Mammary epithelial cell (primary cell): ENCODE measurements around the gene PEX19.

ENCODE experiments used
- EZH2 ChIP-seq: IDR thresholded peaks from 2 replicates; pipeline ENCODE4 v1.6.1; 2012; ENCODE audit warnings: low read length, inconsistent platforms, borderline replicate concordance
- TF ChIP-seq, protein P1 (sequence below), 2 donors: IDR thresholded peaks in 1 of 2; conservative IDR thresholded peaks in 1 of 2; 2 replicates each; pipeline ENCODE4 v1.5.1; 2011 to 2012; ENCODE audit warnings: inconsistent platforms in 2 of 2, low read length in 2 of 2, mild to moderate bottlenecking in 2 of 2, control low read depth in 1 of 2, low read depth in 1 of 2; ENCODE audit not compliant: insufficient read depth in 1 of 2; ENCODE audit errors: extremely low read depth in 1 of 2

DNA sequence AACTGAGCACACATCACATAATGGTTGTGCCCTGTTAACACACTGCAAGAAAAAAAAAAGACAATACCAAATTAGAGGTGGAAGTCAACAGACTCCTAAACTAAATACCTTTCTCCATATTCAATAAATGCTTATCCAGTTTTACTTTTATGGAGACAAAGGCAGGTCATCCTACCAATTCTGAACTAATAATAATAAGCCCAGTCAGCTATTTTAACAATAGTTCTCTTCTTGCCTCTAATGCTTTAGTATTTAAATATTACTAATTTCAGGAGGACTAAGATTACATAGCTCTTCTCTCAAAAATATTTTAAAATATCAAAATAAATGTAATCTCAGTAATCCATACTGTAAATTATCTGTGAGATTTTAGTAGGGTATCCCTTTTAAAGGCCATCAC, 47.6 kb upstream of the PEX19 start:
- no peak for TF ChIP-seq EZH2
- TF ChIP-seq, protein P1, sequence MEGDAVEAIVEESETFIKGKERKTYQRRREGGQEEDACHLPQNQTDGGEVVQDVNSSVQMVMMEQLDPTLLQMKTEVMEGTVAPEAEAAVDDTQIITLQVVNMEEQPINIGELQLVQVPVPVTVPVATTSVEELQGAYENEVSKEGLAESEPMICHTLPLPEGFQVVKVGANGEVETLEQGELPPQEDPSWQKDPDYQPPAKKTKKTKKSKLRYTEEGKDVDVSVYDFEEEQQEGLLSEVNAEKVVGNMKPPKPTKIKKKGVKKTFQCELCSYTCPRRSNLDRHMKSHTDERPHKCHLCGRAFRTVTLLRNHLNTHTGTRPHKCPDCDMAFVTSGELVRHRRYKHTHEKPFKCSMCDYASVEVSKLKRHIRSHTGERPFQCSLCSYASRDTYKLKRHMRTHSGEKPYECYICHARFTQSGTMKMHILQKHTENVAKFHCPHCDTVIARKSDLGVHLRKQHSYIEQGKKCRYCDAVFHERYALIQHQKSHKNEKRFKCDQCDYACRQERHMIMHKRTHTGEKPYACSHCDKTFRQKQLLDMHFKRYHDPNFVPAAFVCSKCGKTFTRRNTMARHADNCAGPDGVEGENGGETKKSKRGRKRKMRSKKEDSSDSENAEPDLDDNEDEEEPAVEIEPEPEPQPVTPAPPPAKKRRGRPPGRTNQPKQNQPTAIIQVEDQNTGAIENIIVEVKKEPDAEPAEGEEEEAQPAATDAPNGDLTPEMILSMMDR (conservative IDR thresholded peaks at IDR 0.05 in 1 of 2, IDR thresholded peaks at IDR 0.05 in 1 of 2; ENCODE audit: extremely low read depth in 1 of 2, insufficient read depth in 1 of 2, low read depth in 1 of 2, low read length in 2 of 2): no peak
